GM21381 (cell line): ENCODE measurements around the gene CCDC167.
"Not testable (repeated sequence)": the region's sequence is repeated elsewhere in the genome, so short reads cannot be mapped to it uniquely, and the experiment has no call there.

Experiments
- ATAC-seq: cut with Tn5 transposase; IDR thresholded peaks from one replicate; pipeline ENCODE4 v1.9.1; 2021; ENCODE audit warnings: mild to moderate bottlenecking, moderate library complexity; ENCODE audit not compliant: unreplicated experiment

The CCDC167 gene

DNA sequence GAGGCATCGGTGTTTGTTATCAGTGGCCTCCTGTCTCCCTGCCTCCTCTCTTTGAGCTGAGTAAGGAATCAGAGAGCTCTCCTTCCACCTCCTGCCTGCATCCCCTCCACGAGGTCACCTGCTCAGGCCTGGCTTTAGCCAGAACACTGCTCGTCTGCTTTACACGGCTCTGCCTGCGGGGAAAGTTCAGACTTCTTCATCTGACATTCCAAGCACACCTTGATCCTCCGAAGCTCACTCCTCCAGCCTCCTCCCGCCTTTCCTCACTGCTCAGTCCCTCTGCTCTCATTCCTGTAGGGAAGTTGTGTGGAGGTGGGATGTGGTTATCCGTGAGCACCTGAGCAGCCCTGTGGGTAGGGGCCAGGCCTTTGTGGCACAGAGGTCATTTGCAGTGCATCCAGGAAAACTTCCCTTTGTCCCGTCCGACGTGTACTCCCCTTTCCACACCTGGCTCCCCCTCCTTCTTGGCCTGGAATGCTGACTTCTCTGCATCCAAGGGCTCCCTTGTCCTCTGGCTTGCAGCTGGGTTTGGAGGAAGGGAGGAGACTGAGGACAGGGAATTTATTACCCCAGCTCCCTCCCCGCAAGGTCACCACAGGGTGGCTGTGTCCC lies 12.8 kb upstream of the CCDC167 start:
- no peak for ATAC-seq

DNA sequence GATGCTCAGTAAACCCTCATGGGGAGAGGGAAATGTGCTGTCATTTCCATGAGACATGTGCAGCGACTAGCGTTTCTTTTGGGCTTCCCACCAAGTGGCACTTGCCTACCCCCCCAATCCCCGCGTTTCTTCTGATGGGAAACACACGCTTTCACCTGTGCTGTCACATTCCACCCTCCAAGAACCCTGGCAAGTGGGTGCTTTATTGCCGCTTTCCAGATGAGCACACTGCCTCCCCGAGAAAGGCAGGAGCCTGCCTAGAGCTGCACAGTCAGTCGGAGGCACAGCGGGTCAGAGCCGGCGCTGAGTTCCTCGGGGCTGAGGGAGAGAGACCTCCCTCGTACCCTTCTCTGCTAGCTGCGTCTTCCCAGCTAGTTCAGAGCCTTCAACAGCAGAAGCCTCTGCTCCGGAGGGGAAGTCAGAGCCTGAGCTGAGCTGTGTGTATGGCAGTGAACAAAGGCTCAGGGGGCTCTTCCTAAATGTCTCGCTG lies 12.3 kb upstream of the CCDC167 start:
- no peak for ATAC-seq

DNA sequence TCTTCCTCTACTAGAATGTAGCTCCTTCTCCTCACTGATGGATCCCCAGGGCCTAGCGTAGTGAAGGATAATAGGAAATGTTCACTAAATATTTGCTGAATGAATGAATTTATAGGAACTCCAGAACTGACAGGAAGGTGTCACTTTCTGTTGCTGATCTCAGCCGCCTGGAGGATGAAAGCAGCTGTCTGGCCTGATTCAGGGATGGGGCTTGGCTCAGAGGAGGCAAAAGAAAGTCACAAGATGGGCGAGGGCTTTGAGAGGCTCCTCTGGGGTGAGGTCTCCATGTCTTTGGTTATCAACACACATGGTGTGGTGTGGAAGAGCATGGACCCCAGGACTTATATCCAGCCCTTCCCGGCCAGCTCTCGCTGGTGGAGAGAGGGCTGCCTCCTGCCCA lies 11.5 kb upstream of the CCDC167 start:
- no peak for ATAC-seq

DNA sequence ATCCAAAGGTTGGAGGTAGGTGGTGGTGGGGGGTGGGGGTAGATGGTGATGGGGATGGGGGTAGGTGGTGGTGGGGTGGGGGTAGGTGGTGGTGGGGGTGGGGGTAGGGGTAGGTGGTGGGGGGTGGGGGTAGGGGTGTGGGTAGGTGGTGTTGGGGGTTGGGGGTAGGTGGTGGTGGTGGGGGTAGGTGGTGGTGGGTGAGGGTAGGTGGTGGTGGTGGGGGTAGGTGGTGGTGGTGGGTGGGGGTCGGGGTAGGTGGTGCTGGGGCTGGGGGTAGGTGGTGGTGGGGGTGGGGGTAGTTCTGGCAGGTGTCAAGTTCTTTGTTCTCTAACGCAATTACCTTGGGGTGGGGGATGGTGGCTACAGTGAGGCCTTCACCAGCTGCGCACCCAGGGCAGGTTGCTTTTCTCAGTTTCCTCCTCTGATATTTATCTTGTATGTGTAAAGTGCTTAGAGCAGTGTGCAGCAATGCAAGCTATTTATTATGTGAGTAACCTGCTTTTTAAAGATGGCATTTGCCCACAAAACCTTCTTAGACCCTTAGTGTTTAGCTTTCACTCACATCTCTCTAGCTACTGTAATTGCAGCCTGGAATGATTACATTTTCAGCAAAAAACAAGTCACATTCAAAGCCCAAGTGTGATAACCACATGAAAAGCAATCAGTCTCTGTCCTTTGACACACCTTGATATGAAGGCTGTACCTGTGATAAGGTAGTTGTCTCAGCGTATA lies 8.2 kb upstream of the CCDC167 start:
- no peak for ATAC-seq

DNA sequence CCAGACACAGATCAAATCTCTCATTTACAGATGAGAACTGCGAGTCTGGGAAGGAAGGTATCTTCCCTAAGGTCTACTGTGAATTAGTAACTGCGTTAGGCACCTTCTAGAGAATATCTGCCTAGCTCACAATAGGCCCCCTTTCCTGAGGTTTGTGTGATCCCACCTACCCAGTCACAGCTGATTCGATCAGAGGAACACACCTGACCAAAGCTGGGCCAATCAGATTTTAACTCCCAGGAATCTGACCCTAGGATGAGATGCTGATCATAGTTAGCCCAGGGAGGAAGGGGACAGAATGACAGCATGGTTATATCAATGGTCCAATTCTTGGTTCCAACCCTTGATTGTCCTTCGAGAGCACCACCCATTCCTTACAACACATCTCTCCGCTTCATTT lies 7.4 kb upstream of the CCDC167 start:
- no peak for ATAC-seq

DNA sequence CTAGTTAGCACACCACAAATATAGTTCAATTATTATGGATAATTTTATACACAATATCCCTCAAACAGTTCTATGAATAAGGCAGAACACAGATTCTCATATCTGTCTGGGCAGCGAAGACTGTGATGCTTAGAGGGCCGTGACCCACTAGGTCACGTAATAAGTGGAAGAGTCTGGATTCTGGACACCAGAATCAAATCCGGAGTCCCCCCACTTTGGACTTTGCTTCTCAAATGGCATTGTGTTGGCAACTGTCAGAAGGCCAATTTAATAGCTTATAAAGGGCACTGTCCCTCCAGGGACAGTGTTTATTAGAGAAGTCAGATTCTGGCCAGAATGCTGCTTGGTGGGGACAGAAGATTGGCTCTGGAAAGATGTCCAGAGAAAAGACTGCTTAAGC lies 6.8 kb upstream of the CCDC167 start:
- no peak for ATAC-seq

DNA sequence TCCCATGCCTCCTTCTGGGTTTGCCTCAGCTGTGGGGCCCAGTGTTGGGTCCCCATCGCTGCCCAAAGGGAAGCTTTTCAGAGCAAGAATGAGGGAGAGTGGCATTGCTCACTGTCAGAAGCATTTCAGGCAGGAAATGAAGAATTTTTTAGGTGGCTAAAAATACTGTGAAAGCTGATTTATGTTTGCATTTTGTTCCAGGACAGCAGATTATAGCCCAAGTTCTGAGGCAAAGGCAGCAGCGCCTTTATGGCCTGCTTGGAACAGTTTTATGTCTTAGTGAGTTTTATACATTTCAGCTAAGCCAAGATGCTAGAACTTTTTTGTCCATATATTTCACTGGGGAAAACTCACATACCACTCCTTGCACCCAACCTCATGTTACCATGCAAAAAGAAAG lies 4.3 kb upstream of the CCDC167 start:
- ATAC-seq = no peak

DNA sequence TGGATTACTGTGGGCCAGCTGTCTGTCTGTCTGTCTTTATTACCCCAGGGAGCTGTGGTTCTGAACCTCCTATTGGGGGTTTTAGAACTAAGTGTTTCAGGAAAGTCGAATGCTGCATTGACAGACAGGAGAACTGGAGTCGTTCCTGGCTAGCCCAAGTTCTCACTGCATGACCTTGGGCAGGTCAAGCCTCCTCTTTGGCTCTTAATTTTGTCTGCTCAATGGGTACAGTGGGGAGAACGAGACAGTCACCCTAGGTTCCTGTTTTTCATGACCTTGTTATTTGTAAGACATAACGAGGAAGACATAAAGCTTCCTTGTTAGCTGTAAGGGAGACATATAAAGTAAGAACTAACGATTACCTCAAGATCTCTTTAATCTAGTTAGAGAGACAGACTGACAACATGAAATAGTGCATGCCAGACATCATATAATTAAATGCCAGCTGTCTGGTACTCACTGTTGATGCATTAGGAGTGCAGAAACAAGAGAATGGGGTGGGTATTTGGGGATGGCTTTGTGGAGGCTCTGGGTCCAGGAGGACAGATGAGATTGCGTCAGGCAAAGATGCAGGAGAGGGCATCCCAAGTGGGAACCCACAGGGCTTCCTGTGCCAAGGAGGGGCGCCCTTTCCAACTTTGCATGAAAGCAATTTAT lies 3.7 kb upstream of the CCDC167 start:
- ATAC-seq = no peak

DNA sequence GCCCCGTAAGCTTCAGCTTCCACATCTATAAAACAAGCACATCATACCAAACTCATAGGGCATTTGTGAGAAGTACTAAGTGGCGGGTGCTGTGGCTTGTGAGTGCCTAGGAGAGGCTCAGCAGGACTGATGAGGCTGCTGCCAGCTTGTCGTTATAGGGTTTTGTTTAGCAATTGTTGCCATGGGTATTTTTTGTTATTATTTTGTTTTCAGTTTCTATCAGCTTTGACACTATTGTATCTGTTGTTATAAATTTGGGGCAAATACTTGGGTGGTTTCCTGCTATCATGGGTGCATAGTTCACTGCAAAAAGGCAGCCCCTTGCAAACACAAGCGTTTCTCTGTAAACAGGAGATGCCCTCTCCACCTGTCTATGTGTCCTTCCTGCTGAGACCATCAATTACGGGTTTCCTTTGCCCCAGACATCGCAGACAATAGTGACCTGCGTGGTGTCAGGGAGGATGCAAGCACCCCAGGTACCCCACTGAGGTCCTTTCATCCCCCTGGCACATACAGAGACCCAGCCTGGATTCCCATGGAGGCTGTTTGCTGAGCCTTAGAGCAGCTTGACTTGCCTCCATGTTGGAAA lies 3.1 kb upstream of the CCDC167 start:
- no peak for ATAC-seq

DNA sequence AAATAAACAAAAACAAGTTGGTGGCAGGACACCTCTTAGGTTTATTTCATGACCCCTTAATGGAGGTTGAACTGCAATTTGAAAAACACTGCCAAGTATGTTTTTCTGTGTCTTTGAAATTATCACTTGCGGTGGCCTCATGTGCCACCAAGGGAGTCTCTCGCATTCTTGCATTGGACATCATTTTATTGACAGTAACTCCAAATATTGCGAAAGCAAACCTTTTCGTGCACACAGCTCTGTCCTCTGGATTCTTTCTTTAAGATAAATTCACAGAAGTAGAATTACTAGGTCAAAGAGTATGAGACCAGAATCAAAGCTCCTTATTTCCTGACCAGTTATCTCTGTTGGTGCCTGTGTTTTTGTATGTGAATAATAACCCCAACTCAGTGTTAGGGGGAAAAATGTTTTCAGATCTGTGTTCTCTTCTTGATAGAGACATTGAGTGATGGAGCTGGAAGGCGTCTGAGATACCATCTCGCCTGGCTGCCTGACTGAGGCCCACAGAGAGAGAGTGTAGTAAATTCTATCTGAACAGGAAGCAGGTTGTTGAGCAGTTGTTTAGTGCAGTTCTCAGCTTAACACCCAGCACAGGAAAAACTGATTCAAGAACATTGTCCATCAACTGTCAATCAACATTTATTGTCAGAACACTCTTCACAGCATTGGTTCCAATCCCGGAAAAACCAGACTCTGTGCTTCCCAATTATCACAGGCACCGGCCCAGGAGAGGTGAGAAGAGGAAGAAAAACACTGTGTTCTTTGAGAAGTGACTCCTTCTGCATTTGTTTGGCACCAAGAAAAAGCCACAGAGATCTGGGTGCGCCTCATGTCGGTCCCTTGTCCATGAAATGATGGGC lies 2.2 kb upstream of the CCDC167 start:
- no peak for ATAC-seq

DNA sequence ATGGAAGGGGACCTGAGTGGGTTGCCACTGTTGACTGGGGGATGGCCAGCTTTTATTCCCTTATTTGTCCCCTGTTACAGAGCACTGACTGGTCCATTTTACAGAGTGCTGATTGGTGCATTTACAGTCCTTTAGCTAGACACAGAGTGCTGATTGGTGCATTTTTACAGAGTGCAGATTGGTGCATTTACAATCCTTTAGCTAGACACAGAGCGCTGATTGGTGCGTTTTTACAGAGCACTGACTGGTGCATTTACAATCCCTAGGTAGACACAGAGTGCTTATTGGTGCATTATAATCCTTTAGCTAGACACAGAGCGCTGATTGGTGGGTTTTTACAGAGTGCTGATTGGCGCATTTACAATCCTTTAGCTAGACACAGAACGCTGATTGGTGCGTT lies 1.2 kb upstream of the CCDC167 start:
- ATAC-seq = not testable (repeated sequence)

DNA sequence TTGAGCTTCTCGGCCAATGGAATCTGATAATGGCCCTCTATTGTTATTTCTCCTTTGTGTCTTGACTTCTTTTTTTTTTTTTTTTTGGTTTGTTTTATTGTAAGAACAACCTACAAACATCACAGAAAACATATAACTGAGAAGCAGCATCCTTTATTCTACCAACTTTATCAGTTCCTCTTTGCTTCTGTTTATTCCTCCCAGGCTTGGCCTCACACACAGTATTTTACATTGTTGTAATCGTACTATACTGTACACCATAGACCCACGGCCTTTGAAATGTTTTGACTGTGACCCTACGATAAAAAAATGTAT lies 558 bp upstream of the CCDC167 start:
- ATAC-seq = no peak

DNA sequence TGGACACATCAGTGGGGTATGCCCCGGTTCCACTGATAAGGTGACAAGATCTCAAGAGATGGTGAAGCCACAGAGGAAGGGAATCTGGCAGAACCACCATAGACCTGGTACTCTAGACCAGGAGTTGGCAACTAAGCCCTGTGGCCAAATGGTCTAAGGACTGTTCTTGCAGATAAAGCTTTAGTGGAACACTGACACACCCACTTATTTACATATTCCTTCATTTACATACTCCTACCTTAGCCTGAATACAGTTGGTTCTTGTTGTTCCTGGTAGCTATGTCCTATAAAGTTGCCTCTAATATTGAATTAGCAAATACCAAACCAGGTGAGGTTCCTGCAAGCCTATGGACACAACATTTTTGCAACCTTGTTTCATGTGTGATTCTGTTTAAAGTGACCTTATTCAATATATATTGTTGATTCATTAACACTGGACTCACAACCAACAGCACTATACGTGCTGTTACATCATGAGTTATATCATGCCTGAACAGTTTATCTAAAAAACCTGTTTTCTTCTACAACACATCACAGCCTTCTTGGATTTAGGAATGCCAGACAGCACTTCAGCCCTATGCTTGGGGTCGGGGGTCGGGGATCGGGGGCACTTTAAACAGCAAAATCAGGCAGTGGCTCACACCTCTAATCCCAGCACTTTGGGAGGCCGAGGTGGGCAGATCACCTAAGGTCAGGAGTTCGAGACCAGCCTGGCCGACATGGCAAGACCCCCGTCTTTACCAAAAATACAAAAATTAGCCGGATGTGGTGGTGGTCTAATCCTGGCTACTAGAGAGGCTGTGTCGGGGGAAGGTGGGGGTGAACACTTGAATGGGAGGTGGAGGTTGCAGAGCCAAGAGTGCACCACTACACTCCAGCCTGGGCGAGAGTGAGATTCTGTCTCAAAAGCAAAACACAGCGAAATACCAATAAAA lies 2.5 kb downstream of the CCDC167 start:
- no peak for ATAC-seq

DNA sequence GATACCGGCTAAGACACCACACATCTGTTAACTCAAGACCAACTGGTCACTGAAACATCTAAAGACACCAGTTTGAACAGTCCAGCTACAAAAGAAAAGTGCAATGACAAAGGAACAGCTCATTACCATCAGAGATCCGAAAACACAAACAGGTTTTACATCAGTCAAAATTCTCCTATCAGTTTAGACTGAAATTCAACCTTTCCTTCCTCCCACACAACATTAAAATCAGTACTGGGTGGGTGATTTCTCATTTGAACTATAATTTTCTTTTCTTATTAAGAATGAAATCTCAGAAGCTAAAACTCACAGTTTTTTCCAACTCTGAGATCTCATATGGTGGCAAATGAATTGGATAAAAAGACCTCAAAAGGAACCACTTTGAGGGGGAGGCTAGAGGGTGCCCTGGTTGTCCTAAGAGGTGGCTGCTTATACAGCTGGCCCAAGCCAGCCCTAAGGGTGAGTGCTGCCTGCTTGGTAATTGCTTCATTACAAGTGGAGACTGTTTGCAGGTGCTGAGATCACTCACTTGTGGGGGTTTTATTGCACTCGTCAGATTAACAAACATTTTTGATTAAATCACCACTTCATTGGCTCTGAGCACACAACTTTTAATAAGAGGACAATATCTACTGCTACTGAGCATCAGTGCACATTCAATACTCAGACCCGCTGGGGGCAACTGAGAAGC lies 4.3 kb downstream of the CCDC167 start:
- ATAC-seq = no peak

DNA sequence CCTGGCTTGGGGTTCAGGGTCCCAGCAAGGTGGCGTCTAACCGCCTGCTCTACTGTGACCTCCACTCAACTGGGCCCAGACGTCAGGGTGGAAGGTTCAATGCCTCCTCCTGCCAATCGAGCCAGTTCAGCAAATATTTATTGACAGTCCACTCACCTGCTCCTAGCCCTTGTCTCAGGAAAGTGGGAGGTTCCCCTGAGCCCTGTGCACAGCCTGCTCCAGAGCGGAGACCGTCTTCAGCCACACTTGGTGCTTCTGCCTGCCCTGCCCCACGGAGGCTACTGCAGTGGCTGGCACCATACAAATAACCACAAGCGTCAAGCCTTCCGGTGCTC lies 6.1 kb downstream of the CCDC167 start:
- no peak for ATAC-seq

DNA sequence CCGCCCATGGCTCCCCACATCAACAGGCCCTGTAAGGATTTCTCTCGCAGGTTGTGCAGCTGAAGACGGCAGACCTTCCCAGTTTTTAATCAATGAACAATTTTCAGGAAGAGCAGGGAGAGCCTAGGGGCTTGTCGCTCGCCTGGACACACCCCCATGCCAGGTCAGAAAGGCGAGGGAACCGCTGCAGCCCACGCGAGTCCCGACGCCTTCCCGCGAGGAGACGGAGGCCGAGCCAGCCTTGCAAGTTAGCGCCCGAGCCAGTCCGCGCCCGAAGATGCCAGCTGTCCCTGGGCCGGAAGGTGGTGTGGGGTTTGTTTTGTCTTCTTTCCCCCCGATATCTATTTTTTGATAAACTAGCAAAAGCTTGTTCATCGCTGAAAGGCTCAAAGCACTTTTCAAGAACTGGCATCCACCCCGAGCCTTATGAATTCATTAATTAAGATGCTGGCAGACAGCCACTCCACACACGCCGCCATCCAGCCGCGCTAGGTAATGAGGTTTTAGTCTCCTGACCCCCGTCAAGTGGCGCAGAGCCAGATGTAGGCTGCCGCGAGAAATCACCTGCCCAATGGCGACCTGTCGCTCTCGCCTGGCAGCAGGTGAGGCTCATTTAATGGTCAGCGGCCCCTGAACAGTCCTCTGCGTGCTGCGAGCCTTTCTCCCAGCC lies 6.6 kb downstream of the CCDC167 start:
- no peak for ATAC-seq

DNA sequence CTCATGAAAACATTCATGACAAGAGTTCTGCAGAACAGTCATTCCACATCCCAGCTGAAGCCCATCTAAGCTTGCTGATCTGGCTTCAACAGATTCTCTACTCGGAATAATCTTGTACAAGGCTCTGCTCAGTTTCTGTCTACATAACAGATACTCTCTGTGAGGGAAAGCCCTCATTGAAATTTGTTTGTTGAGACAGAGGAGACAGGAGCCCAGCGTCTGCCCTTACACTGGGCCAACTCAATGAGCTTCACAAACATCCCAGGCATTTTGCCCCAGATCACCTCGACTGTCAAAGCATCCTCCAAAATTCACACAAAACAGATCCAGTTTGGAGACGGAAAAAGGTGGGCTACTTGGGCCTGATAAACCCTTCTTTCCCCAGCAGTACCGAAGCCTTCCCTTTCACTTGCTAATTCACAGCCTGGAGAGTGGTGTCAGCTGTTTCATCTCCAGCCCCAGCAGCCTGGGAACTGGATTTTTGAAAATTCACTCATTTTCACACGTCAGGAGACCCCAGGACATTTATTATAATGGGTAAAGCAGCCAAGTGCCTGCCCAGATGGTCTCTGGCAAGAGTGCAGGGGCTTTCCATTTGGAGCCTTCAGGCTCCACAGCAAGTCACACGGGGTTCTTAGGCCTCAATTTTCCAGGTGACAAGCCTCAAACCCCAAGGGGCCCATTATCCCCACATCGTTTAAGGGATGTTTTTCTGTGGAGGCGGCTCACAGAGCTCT lies 7.3 kb downstream of the CCDC167 start:
- ATAC-seq = no peak

DNA sequence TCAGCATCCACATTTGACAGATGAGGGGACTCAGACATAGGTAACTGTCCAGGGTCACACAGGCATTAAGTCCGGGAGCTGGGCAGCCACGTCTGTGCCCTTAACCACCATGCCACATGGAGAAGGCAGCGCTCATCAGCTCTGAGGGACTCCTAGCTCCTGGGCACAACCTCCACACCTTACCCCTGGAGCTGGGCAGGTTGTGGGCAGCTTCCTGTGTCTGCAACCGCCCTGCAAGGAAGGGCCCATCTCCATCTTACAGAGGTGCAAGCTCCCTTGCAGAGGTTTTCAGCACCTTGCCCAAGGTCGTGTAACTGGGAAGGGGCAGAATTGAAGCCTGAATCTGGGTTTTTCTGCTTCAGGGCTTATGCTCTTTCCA lies 7.9 kb downstream of the CCDC167 start:
- no peak for ATAC-seq
